Calu3 (cell line): ENCODE data around the gene CCDC197. TPM values are rescaled to one million over a fixed set of nuclear protein-coding genes. Genes with fewer than 3 reads are reported as not detected.
A peak's percentile ranks its signal among the peaks of the same experiment; 100 is the strongest.

Experiments
- BruUV-seq: library from RNA; stranded (reverse); fragments of 400-500 nt; replicated peaks from 2 replicates; lab custom pipeline; 2021; lab: Mats Ljungman, UMichigan
- CTCF ChIA-PET: fragments of 300-600 bp; sonication (Branson Sonifier 250); formaldehyde crosslinking; loops from one replicate; lab custom pipeline; 2022; ENCODE audit warnings: antibody characterized with exemption; lab: Charles Lee
- DNase-seq: peaks from one replicate; pipeline ENCODE4 v3.0.0; 2022
- H3K27ac Mint-ChIP-seq: one replicate; pipeline ENCODE4 v1.8.0; 2022; ENCODE audit warnings: mixed read lengths; ENCODE audit not compliant: unreplicated experiment
- H3K27me3 Mint-ChIP-seq: one replicate; pipeline ENCODE4 v1.8.0; 2022; ENCODE audit warnings: mixed read lengths; ENCODE audit not compliant: unreplicated experiment
- H3K36me3 Mint-ChIP-seq: one replicate; pipeline ENCODE4 v1.8.0; 2022; ENCODE audit warnings: mild to moderate bottlenecking, moderate library complexity, mixed read lengths; ENCODE audit not compliant: insufficient read depth, unreplicated experiment
- H3K4me1 Mint-ChIP-seq: one replicate; pipeline ENCODE4 v1.8.0; 2022; ENCODE audit warnings: mild to moderate bottlenecking, low read depth, mixed read lengths; ENCODE audit not compliant: unreplicated experiment
- H3K4me3 Mint-ChIP-seq: one replicate; pipeline ENCODE4 v1.8.0; 2022; ENCODE audit warnings: mild to moderate bottlenecking, low read depth, moderate library complexity, mixed read lengths; ENCODE audit not compliant: unreplicated experiment
- H3K9me3 Mint-ChIP-seq: one replicate; pipeline ENCODE4 v1.8.0; 2022; ENCODE audit warnings: low read depth, mixed read lengths; ENCODE audit not compliant: unreplicated experiment
- CTCF ChIP-seq: fragments of 200-600 bp; IDR thresholded peaks from one replicate; pipeline ENCODE4 v1.8.0; 2022; ENCODE audit warnings: antibody characterized with exemption; ENCODE audit not compliant: unreplicated experiment
- intact Hi-C: fragments of 100-400 bp; cut with micrococcal nuclease; formaldehyde crosslinking; loops from one replicate; pipeline ENCODE4 v1.10.0; 2022; ENCODE audit not compliant: unreplicated experiment
- total RNA-seq: library from RNA; stranded (reverse); gene quantifications from 2 replicates; pipeline ENCODE4 v1.2.3, GENCODE V29; 2022

The CCDC197 gene
- total RNA-seq, 1 experiment from 2014 or later = not detected

- Mint-ChIP-seq H3K4me3 (no peak overlapping the region), H3K9me3 (no peaks in the 10 kb centered on the region), H3K27me3 (no peaks in the 10 kb centered on the region), H3K36me3 (peaks cover 24% of the 10 kb centered on the region), H3K27ac (no peak overlapping the region), H3K4me1 (peaks cover 62% of the 10 kb centered on the region)
- CTCF ChIA-PET = interaction anchor here (1.2 kb wide), 2 partner anchors 149 to 367 kb away, joined by 3 read pairs; partner anchors contain the start of gene SERPINA1
- BruUV-seq = no TSS peak
- intact Hi-C loops = no loop called here
- TF ChIP-seq CTCF = no peak
- no peak for DNase-seq
These were observed 24.5 kb downstream of the CCDC197 start for GRCh38 chr14:94021416-94022157.

GRCh38 chr14:94022532-94023411, 25.7 kb downstream of the CCDC197 start:
- Mint-ChIP-seq H3K4me3 (no peak overlapping the region), H3K9me3 (no peaks in the 10 kb centered on the region), H3K27ac (peak overlapping the region; percentile 64), H3K27me3 (no peaks in the 10 kb centered on the region), H3K4me1 (peaks cover 65% of the 10 kb centered on the region), H3K36me3 (peaks cover 35% of the 10 kb centered on the region)
- no TSS peak for BruUV-seq
- CTCF ChIA-PET = no interaction called here
- no peak for TF ChIP-seq CTCF
- intact Hi-C loops = no loop called here
- DNase-seq = no peak

GRCh38 chr14:94024549-94024948, 27.4 kb downstream of the CCDC197 start:
- CTCF ChIA-PET = no interaction called here
- no peak for TF ChIP-seq CTCF
- H3K27ac Mint-ChIP-seq = no peak overlapping the region
- no peak for DNase-seq
- H3K27me3 Mint-ChIP-seq = no peaks in the 10 kb centered on the region
- intact Hi-C loops = no loop called here
- peaks cover 43% of the 10 kb centered on the region for H3K36me3 Mint-ChIP-seq
- no peaks in the 10 kb centered on the region for H3K9me3 Mint-ChIP-seq
- peaks cover 65% of the 10 kb centered on the region for H3K4me1 Mint-ChIP-seq
- no peak overlapping the region for H3K4me3 Mint-ChIP-seq
- BruUV-seq = no TSS peak

GRCh38 chr14:94025720-94026119, 28.6 kb downstream of the CCDC197 start:
- Mint-ChIP-seq H3K36me3 (peaks cover 45% of the 10 kb centered on the region), H3K4me1 (peaks cover 65% of the 10 kb centered on the region), H3K27me3 (no peaks in the 10 kb centered on the region), H3K9me3 (no peaks in the 10 kb centered on the region), H3K27ac (peak overlapping the region; percentile 90), H3K4me3 (peak overlapping the region; percentile 55)
- DNase-seq = no peak
- TF ChIP-seq CTCF = no peak
- no TSS peak for BruUV-seq
- intact Hi-C loops = no loop called here
- CTCF ChIA-PET = interaction anchor here (0.6 to 0.9 kb wide), 3 partner anchors 16 to 127 kb away, joined by 3 to 5 read pairs (median 4); partner anchors contain the start of gene IFI27
